ENCODE results near the gene UNC5A.

Gene UNC5A

DNA sequence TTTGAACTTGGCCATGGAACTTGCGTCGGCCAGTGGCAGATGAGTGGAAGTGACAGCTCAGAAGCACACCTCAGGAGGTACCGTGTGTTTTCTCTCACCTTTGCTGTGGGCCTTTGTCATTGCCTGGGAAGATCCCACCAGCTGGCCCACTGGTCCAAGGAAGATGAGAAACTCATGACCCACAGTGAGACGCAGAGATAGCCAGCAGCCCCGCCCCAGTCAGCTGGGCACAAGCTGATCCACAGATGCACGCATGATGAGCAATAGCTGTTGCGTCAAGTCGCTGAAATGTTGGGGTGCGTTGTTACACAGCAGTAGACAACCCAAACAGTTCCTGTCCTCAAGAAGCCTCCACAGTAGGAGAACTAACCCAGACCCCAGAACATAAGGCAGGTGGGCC is 30.8 kb upstream of the UNC5A start:
- Histone ChIP-seq H3K4me3 (ENCODE audit: low read length) (no peak overlapping the region), H3K23ac (ENCODE audit: low read length) (no peak overlapping the region), H3K9ac (ENCODE audit: low read length) (no peak overlapping the region), H3K27ac (ENCODE audit: low read depth, low read length) (no peak overlapping the region), H2AK5ac (ENCODE audit: low read length) (no peak overlapping the region), H4K8ac (ENCODE audit: low read depth, low read length) (no peak overlapping the region), H3K4ac (ENCODE audit: low read depth, low read length) (no peak overlapping the region), H3K4me2 (ENCODE audit: low read length) (no peak overlapping the region), H3K27me3 (ENCODE audit: insufficient read depth, low read length, poor library complexity) (no peaks in the 10 kb centered on the region), H3K36me3 (ENCODE audit: control insufficient read depth, insufficient read depth, low read length) (no peaks in the 10 kb centered on the region), H4K5ac (ENCODE audit: low read length) (no peak overlapping the region), H3K79me1 (ENCODE audit: low read length) (no peaks in the 10 kb centered on the region), H2BK15ac (replicated peaks; ENCODE audit: low read depth) (no peak overlapping the region), H3K18ac (ENCODE audit: low read length) (no peak overlapping the region), H3K56ac (ENCODE audit: low read length) (no peak overlapping the region), H3K79me2 (ENCODE audit: control insufficient read depth, insufficient read depth, low read length) (no peaks in the 10 kb centered on the region), H3K4me1 (ENCODE audit: control insufficient read depth, low read depth, low read length) (peaks cover 2% of the 10 kb centered on the region), H2BK120ac (ENCODE audit: low read depth, low read length) (no peak overlapping the region), H2BK5ac (ENCODE audit: low read length) (no peak overlapping the region)
- DNase-seq: no peak
- WGBS (ENCODE audit: extremely low coverage, insufficient coverage, low lambda C conversion rate): no CpG with 5 or more reads among the region's 9 CpGs

DNA sequence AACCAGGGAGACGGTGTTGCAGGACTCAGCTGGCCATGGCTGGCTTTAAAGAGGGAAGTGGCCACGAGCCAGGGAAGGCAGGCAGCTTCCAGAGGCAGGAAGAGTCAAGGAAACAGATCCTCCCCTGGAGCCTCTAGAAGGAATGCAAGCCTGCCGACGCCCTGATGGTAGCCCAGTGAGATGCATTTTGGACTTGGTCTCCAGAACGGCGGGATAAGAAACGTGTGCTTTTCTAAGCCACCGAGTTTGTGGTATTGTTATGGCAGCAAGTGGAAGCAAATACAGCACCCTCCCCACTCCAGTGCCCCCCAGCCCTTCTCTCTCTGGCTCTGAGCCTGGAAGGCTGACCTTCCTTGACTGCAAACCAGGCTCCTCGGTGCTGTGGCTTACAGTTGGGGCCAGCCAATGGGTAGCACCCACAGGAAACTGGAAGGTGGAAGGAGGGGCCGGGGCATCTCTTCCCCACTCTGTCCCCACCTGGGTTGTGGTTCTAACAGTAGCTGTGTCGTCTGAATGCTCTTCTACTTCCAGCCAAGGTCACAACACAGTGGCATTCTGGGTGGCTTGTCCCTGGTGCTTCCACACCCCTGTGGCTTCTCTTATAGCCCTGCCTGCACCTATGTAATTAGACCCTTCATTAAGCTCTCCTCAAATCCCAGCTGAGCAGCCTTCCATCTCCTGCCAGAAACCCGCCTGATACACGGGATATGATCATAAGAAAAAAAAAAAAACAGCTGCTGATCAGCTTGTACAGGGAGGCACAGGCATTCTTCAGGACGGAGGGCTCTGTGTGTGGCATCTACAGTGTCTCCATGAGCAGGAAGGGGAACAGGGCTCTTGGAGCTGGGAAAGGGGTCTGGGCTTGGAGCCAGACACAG is 29.9 kb upstream of the UNC5A start:
- H2BK15ac ChIP-seq (replicated peaks; ENCODE audit: low read depth): no peak overlapping the region
- H3K79me2 ChIP-seq (ENCODE audit: control insufficient read depth, insufficient read depth, low read length): no peaks in the 10 kb centered on the region
- no peak overlapping the region for H3K27ac ChIP-seq (ENCODE audit: low read depth, low read length)
- H3K4me3 ChIP-seq (ENCODE audit: low read length): no peak overlapping the region
- H3K18ac ChIP-seq (ENCODE audit: low read length): no peak overlapping the region
- no peak overlapping the region for H3K23ac ChIP-seq (ENCODE audit: low read length)
- no peak overlapping the region for H2AK5ac ChIP-seq (ENCODE audit: low read length)
- WGBS (ENCODE audit: extremely low coverage, insufficient coverage, low lambda C conversion rate): no CpG with 5 or more reads among the region's 14 CpGs
- H3K27me3 ChIP-seq (ENCODE audit: insufficient read depth, low read length, poor library complexity): no peaks in the 10 kb centered on the region
- H3K4me1 ChIP-seq (ENCODE audit: control insufficient read depth, low read depth, low read length): peaks cover 4% of the 10 kb centered on the region
- no peak for DNase-seq
- H3K4ac ChIP-seq (ENCODE audit: low read depth, low read length): no peak overlapping the region
- no peak overlapping the region for H3K4me2 ChIP-seq (ENCODE audit: low read length)
- no peak overlapping the region for H3K56ac ChIP-seq (ENCODE audit: low read length)
- no peak overlapping the region for H4K5ac ChIP-seq (ENCODE audit: low read length)
- no peak overlapping the region for H3K9ac ChIP-seq (ENCODE audit: low read length)
- no peaks in the 10 kb centered on the region for H3K36me3 ChIP-seq (ENCODE audit: control insufficient read depth, insufficient read depth, low read length)
- no peaks in the 10 kb centered on the region for H3K79me1 ChIP-seq (ENCODE audit: low read length)
- no peak overlapping the region for H4K8ac ChIP-seq (ENCODE audit: low read depth, low read length)
- H2BK5ac ChIP-seq (ENCODE audit: low read length): no peak overlapping the region
- no peak overlapping the region for H2BK120ac ChIP-seq (ENCODE audit: low read depth, low read length)

DNA sequence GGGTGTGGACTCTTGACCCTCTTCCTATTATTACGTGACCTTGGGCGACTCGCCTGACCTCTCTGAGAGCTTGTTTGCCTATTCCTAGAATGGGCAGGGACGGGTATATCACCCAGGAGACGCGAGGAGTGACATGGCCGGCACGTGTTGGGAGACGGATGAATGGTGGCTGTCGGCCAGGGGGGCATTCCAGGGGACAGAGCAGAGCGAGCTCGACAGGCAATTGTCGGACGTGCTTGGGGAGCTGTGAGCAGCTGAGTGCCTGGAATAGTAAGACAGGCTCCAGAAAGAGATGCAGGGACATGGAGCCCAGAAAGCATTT is 29.3 kb upstream of the UNC5A start:
- no peak overlapping the region for H3K4ac ChIP-seq (ENCODE audit: low read depth, low read length)
- H2BK15ac ChIP-seq (replicated peaks; ENCODE audit: low read depth): no peak overlapping the region
- H3K9ac ChIP-seq (ENCODE audit: low read length): no peak overlapping the region
- H3K56ac ChIP-seq (ENCODE audit: low read length): no peak overlapping the region
- H2BK120ac ChIP-seq (ENCODE audit: low read depth, low read length): no peak overlapping the region
- H2AK5ac ChIP-seq (ENCODE audit: low read length): no peak overlapping the region
- no peak overlapping the region for H2BK5ac ChIP-seq (ENCODE audit: low read length)
- H3K27ac ChIP-seq (ENCODE audit: low read depth, low read length): no peak overlapping the region
- H3K36me3 ChIP-seq (ENCODE audit: control insufficient read depth, insufficient read depth, low read length): no peaks in the 10 kb centered on the region
- no peak overlapping the region for H3K4me3 ChIP-seq (ENCODE audit: low read length)
- peaks cover 4% of the 10 kb centered on the region for H3K4me1 ChIP-seq (ENCODE audit: control insufficient read depth, low read depth, low read length)
- no peaks in the 10 kb centered on the region for H3K27me3 ChIP-seq (ENCODE audit: insufficient read depth, low read length, poor library complexity)
- no peak overlapping the region for H4K5ac ChIP-seq (ENCODE audit: low read length)
- no peak overlapping the region for H3K4me2 ChIP-seq (ENCODE audit: low read length)
- no peaks in the 10 kb centered on the region for H3K79me2 ChIP-seq (ENCODE audit: control insufficient read depth, insufficient read depth, low read length)
- DNase-seq: no peak
- H4K8ac ChIP-seq (ENCODE audit: low read depth, low read length): no peak overlapping the region
- H3K79me1 ChIP-seq (ENCODE audit: low read length): no peaks in the 10 kb centered on the region
- no peak overlapping the region for H3K18ac ChIP-seq (ENCODE audit: low read length)
- WGBS (ENCODE audit: extremely low coverage, insufficient coverage, low lambda C conversion rate): no CpG with 5 or more reads among the region's 14 CpGs
- no peak overlapping the region for H3K23ac ChIP-seq (ENCODE audit: low read length)

DNA sequence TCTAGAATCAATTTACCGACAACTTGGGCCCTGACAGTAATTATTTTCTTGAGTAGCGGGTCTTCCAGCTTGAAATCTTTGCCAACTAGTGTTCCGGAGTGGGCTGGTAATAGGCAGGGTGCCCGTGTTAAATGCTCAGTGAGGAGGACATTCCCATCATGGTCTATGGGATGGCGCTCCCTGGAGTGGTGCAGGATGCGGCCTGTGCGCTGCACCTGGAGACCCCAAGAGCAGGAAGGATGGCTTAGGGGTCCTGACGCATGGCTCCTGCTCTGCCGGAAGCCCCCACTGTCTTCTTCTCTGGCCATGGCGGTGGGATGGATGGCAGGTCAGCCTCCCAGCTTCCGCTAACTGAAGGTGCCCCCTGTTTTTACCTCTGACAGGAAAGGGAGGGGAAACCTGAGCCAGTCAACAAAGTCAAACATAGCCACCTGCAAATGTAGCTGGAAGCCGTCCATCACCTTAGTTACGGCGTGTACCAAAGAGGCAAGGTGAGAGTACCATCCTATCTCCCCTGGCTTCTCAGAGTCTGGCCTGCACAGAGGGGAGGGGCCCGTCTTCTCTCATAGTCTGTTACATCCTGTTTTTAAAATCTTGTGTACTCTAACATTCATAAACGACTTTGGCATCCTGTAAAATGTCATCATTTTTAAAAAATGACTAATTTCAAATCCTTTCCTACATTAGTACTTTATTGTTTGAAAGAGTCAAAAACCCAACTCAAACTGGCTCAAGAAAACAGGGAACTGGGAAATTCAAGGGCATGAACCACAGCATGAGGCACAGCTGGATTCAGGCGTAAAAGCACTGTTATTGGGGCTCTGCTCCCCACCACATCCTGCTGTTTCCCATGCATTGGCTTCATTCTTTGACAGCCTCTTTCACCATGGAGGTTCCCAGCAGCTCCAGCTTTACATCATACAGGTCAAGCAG is 28.5 kb upstream of the UNC5A start:
- H3K27me3 ChIP-seq (ENCODE audit: insufficient read depth, low read length, poor library complexity): no peaks in the 10 kb centered on the region
- no peak overlapping the region for H2AK5ac ChIP-seq (ENCODE audit: low read length)

DNA sequence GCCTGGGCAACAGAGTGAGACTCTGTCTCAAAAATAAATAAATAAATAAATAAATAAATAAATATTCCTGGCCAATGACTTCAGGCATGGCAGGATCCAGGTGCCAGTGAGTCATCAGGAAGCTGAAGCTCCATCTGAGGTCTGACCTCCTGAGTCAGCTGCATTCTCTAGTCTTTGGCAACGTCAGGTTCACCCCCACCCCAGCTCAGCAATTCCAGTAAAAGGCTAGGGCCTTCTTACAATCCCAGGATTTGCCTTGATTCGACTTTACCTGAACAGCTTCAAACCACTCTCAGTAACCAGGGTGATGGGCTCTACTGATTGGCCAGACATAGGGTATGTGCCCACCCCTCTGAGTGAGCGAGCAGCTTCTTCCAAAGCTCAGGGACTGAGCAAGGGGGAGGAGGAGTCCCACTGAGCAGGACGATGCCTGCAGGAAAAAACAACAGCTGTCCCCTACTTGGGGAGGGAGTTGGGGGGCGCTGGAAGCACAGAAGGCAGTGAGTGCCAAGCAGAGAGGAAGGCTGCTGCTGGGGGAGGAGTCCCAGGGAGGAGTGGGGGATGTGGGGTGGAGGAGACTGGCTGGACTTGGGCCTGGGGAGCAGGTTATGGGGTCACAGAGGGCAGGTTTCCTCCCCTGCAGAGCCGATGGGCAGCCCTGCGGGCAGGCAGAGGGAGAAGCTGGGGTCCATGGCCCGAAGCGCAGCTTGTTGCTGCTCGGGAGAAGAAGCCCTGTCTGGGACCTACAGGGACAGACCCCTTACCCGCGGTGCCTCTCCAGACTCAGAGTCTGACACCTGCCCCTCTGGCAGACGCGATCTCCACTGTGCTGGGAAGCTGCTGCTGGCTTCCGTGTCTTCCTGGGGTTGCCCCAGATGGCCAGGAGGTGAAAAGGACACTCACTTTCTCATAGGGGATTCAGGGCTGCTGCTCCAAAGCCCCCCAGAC is 25.9 kb upstream of the UNC5A start:
- H3K79me2 ChIP-seq (ENCODE audit: control insufficient read depth, insufficient read depth, low read length): no peaks in the 10 kb centered on the region
- no peak overlapping the region for H3K18ac ChIP-seq (ENCODE audit: low read length)
- no peak overlapping the region for H2BK120ac ChIP-seq (ENCODE audit: low read depth, low read length)
- H3K23ac ChIP-seq (ENCODE audit: low read length): no peak overlapping the region
- DNase-seq: peak; percentile 84
- no peak overlapping the region for H3K4me3 ChIP-seq (ENCODE audit: low read length)
- no peaks in the 10 kb centered on the region for H3K36me3 ChIP-seq (ENCODE audit: control insufficient read depth, insufficient read depth, low read length)
- no CpG with 5 or more reads among the region's 15 CpGs for WGBS (ENCODE audit: extremely low coverage, insufficient coverage, low lambda C conversion rate)
- peak overlapping the region; percentile 65 for H3K56ac ChIP-seq (ENCODE audit: low read length)
- H3K79me1 ChIP-seq (ENCODE audit: low read length): no peaks in the 10 kb centered on the region
- H3K4me2 ChIP-seq (ENCODE audit: low read length): peak overlapping the region; percentile 14
- no peaks in the 10 kb centered on the region for H3K27me3 ChIP-seq (ENCODE audit: insufficient read depth, low read length, poor library complexity)
- no peak overlapping the region for H3K4ac ChIP-seq (ENCODE audit: low read depth, low read length)
- H4K5ac ChIP-seq (ENCODE audit: low read length): no peak overlapping the region
- no peak overlapping the region for H2BK15ac ChIP-seq (replicated peaks; ENCODE audit: low read depth)
- no peak overlapping the region for H2AK5ac ChIP-seq (ENCODE audit: low read length)
- peak overlapping the region; percentile 16 for H3K9ac ChIP-seq (ENCODE audit: low read length)
- H3K27ac ChIP-seq (ENCODE audit: low read depth, low read length): peak overlapping the region; percentile 24
- no peak overlapping the region for H2BK5ac ChIP-seq (ENCODE audit: low read length)
- H3K4me1 ChIP-seq (ENCODE audit: control insufficient read depth, low read depth, low read length): peaks cover 14% of the 10 kb centered on the region
- H4K8ac ChIP-seq (ENCODE audit: low read depth, low read length): no peak overlapping the region

More for the DNA sequence above, 28.5 kb upstream of the UNC5A start:
- Histone ChIP-seq H2BK120ac (ENCODE audit: low read depth, low read length) (no peak overlapping the region), H3K18ac (ENCODE audit: low read length) (no peak overlapping the region), H3K4me1 (ENCODE audit: control insufficient read depth, low read depth, low read length) (peaks cover 4% of the 10 kb centered on the region), H2BK15ac (replicated peaks; ENCODE audit: low read depth) (no peak overlapping the region), H3K36me3 (ENCODE audit: control insufficient read depth, insufficient read depth, low read length) (no peaks in the 10 kb centered on the region), H3K27ac (ENCODE audit: low read depth, low read length) (no peak overlapping the region), H3K4ac (ENCODE audit: low read depth, low read length) (no peak overlapping the region), H3K23ac (ENCODE audit: low read length) (no peak overlapping the region), H3K56ac (ENCODE audit: low read length) (no peak overlapping the region), H4K8ac (ENCODE audit: low read depth, low read length) (no peak overlapping the region), H3K4me3 (ENCODE audit: low read length) (no peak overlapping the region), H2BK5ac (ENCODE audit: low read length) (no peak overlapping the region), H3K9ac (ENCODE audit: low read length) (no peak overlapping the region), H3K79me2 (ENCODE audit: control insufficient read depth, insufficient read depth, low read length) (no peaks in the 10 kb centered on the region), H4K5ac (ENCODE audit: low read length) (no peak overlapping the region), H3K79me1 (ENCODE audit: low read length) (no peaks in the 10 kb centered on the region), H3K4me2 (ENCODE audit: low read length) (no peak overlapping the region)
- no CpG with 5 or more reads among the region's 17 CpGs for WGBS (ENCODE audit: extremely low coverage, insufficient coverage, low lambda C conversion rate)
- no peak for DNase-seq
